GM12878 (cell line): Measurements from ENCODE around the gene SLCO3A1.

Experiments used
- BRCA1 ChIP-seq: IDR thresholded peaks from 2 replicates; pipeline ENCODE4 v1.6.1; 2011; ENCODE audit warnings: low read depth, low read length, improper control_type of control experiment
- CTCF ChIP-seq, 3 experiments: IDR thresholded peaks in 2 of 3; conservative IDR thresholded peaks in 1 of 3; 2 replicates each; pipeline ENCODE4 v1.5.1; 2011; ENCODE audit warnings: low read depth in 3 of 3, low read length in 3 of 3, mild to moderate bottlenecking in 3 of 3, control low read depth in 2 of 3, moderate library complexity in 2 of 3, inconsistent platforms in 1 of 3, mixed read lengths in 1 of 3; ENCODE audit not compliant: control insufficient read depth in 2 of 3, insufficient read depth in 1 of 3; ENCODE audit errors: extremely low read depth in 1 of 3
- ELK1 ChIP-seq: IDR thresholded peaks from 2 replicates; pipeline ENCODE4 v1.6.1; 2012; ENCODE audit warnings: low read depth, low read length, improper control_type of control experiment
- MTA3 ChIP-seq: IDR thresholded peaks from 2 replicates; pipeline ENCODE4 v1.6.1; 2012; ENCODE audit warnings: low read length, inconsistent platforms, borderline replicate concordance
- NFYB ChIP-seq: IDR thresholded peaks from 2 replicates; pipeline ENCODE4 v1.6.1; 2011; ENCODE audit warnings: low read depth, mild to moderate bottlenecking, low read length, improper control_type of control experiment, moderate library complexity; ENCODE audit not compliant: insufficient read depth
- NR2C2 ChIP-seq: IDR thresholded peaks from 2 replicates; pipeline ENCODE4 v1.6.1; 2011; ENCODE audit warnings: borderline replicate concordance, low read depth; ENCODE audit not compliant: control insufficient read depth, insufficient read length
- POLR2AphosphoS5 ChIP-seq: IDR thresholded peaks from 2 replicates; pipeline ENCODE4 v1.6.1; 2011; ENCODE audit warnings: mild to moderate bottlenecking, low read length, inconsistent platforms
- RAD51 ChIP-seq: fragments of 450-650 bp; IDR thresholded peaks from 2 replicates; pipeline ENCODE4 v1.6.1; 2016; ENCODE audit warnings: moderate library complexity, mild to moderate bottlenecking, inconsistent platforms
- RUNX3 ChIP-seq: IDR thresholded peaks from 2 replicates; pipeline ENCODE4 v1.6.1; 2012; ENCODE audit warnings: low read length, inconsistent platforms
- SMC3 ChIP-seq: IDR thresholded peaks from 2 replicates; pipeline ENCODE4 v1.6.1; 2011; ENCODE audit warnings: low read length, improper control_type of control experiment, borderline replicate concordance

DNA sequence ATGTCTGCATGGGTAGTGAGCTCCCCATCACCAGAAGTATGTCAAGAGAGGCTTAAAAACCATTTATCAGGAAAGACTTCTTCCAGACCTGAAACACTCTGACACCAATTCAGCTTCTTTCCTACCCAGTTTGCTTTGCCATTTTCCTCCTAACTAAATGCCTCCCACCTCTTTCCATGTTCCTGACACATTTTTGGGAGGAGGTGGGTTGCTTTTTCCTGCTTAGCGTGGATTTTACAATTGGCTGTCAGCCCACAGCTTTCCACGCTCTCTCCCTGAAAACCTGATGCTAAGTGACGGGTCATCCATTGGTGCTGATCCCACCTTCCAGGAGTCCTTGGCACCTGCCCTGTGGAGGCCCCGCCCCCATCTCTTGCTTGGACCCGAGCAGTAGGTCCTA, 275.3 kb downstream of the SLCO3A1 start:
- TF ChIP-seq NR2C2: no peak
- no peak for TF ChIP-seq POLR2AphosphoS5
- no peak for TF ChIP-seq RAD51
- TF ChIP-seq SMC3: no peak
- no peak for TF ChIP-seq CTCF (IDR thresholded peaks at IDR 0.05 in 2 of 3, conservative IDR thresholded peaks at IDR 0.05 in 1 of 3; ENCODE audit: control insufficient read depth in 2 of 3, extremely low read depth in 1 of 3, insufficient read depth in 1 of 3, low read depth in 3 of 3, low read length in 3 of 3)
- no peak for TF ChIP-seq MTA3
- TF ChIP-seq ELK1: no peak
- no peak for TF ChIP-seq RUNX3
- no peak for TF ChIP-seq NFYB
- no peak for TF ChIP-seq BRCA1
